Skin of body (tissue), 2 donors: ENCODE results near the gene APBA2. TPM values are rescaled to one million over a fixed set of nuclear protein-coding genes. Genes with fewer than 3 reads are reported as not detected.
A peak's percentile ranks its signal among the peaks of the same experiment; 100 is the strongest.
"Not testable (repeated sequence)": the region's sequence is repeated elsewhere in the genome, so short reads cannot be mapped to it uniquely, and the experiment has no call there.

Source experiments
- DNase-seq: peaks from one replicate; lab custom pipeline; 2025; lab: John Stamatoyannopoulos, UW
- total RNA-seq: library from RNA; depleted of rRNA; stranded (reverse); fragments of >200 nt; gene quantifications from one replicate; pipeline ENCODE4 v1.2.3, GENCODE V29; 2014

The APBA2 gene
- total RNA-seq, 1 donor from 2014 or later, result 7.1 TPM

DNA sequence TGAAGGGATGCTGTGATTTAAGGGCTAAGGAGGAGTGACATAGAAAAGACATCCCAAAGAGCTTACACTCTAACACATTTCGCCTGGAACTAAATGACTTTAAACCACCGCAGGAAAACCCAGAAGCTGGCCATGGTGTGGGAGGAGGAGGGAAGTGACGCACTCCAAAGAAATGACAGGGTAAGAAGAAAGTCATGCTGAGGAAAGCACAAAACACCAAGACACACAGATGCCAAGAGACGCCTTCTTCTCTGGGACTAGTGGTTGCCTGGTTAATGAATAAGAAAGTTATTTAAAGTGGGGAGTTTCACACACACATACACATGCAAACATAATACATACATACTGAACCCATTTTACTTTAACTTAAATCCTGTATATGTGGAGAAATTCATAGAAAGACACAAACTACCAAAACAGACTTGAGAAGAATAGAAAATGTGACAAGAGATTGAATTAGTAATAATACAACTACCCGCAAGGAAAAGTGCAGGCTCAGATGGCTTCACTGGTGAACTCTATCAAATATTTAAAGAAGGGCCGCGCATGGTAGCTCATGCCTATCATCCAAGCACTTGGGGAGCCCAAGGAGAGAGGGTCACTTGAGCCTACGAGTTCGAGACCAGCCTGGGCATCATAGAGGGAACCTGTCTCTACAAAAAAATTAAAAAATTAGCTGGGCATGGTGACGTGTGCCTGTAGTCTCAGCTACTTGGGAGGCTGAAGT lies 258.3 kb downstream of the APBA2 start:
- peak; percentile 20 for DNase-seq

DNA sequence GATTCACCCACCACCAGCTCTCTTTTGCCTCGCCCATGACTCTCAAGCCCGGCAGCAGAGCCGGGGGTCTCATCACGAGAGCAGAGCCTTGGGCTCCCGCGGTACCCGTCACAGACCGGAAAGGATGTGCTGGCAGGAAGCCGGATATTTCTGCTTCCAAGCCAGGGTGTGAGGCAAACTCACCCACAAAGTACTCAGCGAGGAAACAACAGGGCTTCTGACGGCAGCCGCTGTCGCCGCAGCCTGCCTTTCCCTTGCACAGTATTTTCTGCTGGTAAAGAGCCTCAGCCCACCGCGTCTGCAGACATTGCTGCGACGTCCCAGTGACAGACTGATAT lies 263.9 kb downstream of the APBA2 start:
- DNase-seq, result no peak

DNA sequence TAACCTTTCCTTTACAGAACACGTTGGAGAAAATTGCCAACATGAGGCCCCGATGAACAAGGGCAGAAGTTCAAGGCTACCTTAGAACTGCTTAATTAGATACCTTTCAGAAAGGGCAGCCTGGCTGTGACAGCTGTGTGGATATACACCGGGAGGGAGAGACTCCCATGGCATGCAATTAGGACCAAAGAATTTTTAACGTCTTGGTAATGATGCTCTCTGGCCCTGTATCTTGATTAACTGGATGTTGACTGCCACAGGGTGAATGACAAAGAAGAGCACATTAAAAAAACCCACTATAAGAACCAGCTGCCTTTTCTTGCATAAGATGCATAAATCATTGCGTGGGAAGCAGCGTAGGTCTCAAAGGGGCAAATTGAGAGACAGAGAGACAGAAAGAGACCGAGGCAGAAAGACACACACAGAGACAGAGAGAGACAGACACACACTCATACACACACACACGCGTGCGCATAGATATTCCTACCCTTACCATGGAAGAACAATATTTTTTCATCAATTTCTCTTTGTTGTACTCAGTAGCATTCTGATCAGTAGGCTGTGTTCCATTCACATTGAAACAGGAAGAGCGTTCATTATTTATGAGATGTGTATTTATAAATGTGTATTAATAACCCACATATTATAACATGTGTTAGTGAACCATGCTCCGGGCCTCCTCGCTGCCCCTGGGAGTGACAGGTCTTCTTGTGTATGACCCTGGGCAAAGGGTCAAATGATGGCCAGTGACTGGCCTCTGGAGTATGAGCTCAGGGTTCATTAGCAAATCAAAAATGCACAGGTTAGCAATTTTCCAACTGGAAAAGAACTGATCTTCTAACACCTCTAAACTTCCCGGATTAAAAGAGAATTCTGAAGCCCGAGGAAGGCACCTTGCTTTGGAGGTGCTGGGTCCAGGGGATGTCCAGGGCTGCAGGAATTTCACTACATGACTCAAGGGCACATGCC lies 265.0 kb downstream of the APBA2 start:
- DNase-seq, result no peak

DNA sequence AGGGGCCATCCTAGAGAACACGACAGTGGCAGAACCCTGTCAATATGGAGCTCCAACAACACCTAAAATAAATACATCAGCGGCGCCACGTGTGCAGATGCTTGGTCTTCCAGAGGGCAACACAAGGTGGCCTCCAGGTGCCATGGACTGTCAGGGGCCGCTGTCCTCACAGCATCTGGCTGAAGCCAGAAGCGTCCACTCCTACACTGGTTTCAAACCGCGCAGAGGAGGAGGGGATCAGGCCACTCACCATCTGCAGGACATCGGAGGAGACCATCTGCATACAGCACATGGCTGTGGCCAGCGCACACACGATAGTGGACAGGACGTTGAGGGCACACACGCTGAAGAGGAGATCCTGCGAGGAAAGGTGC lies 265.7 kb downstream of the APBA2 start:
- DNase-seq, result no peak

DNA sequence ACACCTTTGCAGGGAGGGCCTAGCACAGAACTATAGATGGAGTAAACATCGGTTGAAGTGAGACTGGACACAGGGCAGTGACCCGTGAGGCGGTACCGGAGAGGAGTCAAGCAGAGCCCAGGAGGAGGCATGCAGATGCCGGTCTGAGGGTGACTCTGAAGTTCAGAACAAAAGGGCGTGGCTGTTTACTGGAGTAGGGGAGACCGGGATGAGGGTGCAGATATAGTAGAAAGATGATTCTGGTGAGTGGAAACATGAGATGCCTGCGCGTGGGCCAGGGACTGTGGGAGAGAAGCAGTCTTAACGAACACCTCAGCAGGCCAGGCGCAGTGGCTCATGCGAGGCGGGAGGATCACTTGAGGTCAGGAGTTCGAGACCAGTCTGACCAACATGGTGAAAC lies 270.7 kb downstream of the APBA2 start:
- DNase-seq, result no peak

DNA sequence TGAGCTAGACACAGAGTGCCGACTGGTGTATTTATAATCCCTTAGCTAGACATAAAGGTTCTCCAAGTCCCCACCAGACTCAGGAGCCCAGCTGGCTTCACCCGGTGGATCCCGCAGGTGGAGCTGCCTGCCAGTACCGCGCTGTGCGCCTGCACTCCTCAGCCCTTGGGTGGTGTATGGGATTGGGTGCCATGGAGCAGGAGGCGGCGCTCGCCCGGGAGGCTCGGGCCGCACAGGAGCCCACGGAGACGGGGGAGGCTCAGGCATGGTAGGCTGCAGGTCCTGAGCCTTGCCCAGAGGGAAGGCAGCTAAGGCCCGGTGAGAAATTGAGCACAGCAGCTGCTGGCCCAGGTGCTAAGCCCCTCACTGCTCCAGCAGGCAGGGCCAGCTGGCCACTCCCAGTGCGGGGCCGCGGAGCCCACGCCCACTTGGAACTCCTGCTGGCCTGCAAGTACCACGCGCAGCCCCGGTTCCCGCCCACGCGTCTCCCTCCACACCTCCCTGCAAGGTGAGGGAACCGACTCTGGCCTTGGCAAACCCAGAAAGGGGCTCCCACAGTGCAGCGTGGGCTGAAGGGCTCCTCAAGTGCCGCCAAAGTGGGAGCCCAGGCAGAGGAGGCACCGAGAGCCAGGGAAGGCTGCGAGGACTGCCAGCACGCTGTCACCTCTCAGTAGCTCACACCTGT lies 274.1 kb downstream of the APBA2 start:
- no peak for DNase-seq

DNA sequence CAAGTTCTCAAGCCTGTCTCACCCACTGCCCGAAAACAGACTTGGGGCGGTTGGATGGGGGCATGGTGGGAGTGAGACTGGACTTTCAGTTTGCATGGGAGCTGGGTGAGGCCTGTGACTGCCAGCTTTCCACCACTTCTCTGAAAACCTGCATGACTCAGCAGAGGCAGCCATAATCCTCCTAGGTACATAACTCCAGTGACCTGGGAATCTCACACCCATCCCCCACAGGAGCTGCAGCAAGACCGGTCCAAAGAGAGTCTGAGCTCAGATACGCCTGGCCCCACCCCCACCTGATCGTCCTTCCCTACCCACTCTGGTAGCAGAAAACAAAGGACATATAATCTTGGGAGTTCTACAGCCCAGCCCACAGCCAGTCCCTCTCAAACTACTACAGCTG lies 276.6 kb downstream of the APBA2 start:
- no peak for DNase-seq

DNA sequence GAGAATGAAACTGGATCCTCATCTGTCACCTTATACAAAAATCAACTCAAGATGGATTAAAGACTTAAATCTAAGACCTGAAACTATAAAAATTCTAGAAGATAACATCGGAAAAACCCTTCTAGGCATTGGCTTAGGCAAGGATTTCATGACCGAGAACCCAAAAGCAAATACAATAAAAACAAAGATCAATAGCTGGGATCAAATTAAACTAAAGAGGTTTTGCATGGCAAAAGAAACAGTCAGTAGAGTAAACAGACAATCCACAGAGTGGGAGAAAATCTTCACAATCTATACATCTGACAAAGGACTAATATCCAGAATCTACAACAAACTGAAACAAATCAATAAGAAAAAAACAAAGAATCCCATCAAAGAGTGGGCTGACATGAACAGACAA lies 281.3 kb downstream of the APBA2 start:
- DNase-seq, result not testable (repeated sequence)

Other genes starting within 250 kb of the APBA2 start
- 3.4 TPM for gene GOLGA8M, start 173.6 kb upstream of the APBA2 start, total RNA-seq
- gene GOLGA6L7, start 37.3 kb upstream of the APBA2 start, total RNA-seq, result not detected